Activated CD4-positive, CD25-positive, alpha-beta regulatory T cell (primary cell): ENCODE measurements around the gene SLC25A15.
"Not testable (repeated sequence)": the region's sequence is repeated elsewhere in the genome, so short reads cannot be mapped to it uniquely, and the experiment has no call there.

ENCODE experiments used
- DNase-seq, 4 experiments: peaks; one replicate each; lab custom pipeline; 2025; lab: John Stamatoyannopoulos, UW

The SLC25A15 gene

GRCh38 chr13:40813667-40814454 lies 24.4 kb downstream of the SLC25A15 start:
- no peak for DNase-seq

- no peak for DNase-seq
These were observed 25.4 kb downstream of the SLC25A15 start for GRCh38 chr13:40814803-40815202.

- no peak for DNase-seq
These were observed 29.5 kb downstream of the SLC25A15 start for GRCh38 chr13:40818926-40819325.

GRCh38 chr13:40819797-40820315 lies 30.4 kb downstream of the SLC25A15 start:
- DNase-seq, result no peak

GRCh38 chr13:40839725-40840124 lies 50.3 kb downstream of the SLC25A15 start:
- not testable (repeated sequence) for DNase-seq

GRCh38 chr13:40840955-40841354 lies 51.5 kb downstream of the SLC25A15 start:
- not testable (repeated sequence) for DNase-seq
